ENCODE data around the gene CARMIL1. TPM values are rescaled to one million over a fixed set of nuclear protein-coding genes. Genes with fewer than 3 reads are reported as not detected.
"Not testable (repeated sequence)": the region's sequence is repeated elsewhere in the genome, so short reads cannot be mapped to it uniquely, and the experiment has no call there.

Gene CARMIL1
- total RNA-seq, 1 donor from 2014 or later, result 28.4 TPM

GRCh38 chr6:25277386-25277785, 1.8 kb upstream of the CARMIL1 start:
- DNase-seq (ENCODE audit: low spot score), result no peak

DNA sequence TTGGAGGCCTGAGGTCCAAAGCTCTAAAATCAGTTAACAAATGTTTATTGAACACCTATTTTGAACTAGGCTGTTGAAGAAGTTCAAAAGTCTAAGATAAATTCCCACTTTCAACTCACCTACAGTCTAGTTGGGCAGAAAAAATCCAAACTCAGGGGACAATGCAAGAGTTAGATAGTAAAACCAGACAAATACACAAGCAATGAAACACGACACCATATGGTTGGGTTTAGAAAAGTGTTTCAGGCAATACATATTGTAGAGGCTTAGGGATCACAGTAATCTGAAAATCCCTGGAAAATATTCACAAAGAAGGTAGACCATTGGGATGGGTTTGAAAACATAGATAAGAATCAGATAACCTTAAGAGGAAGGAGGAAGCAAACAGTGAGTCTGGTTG, 1.3 kb upstream of the CARMIL1 start:
- DNase-seq (ENCODE audit: low spot score), result no peak

- no peak for DNase-seq (ENCODE audit: low spot score)
These were observed 787 bp upstream of the CARMIL1 start for GRCh38 chr6:25278261-25278913.

GRCh38 chr6:25279748-25280343, 672 bp downstream of the CARMIL1 start:
- DNase-seq (ENCODE audit: low spot score), result no peak

DNA sequence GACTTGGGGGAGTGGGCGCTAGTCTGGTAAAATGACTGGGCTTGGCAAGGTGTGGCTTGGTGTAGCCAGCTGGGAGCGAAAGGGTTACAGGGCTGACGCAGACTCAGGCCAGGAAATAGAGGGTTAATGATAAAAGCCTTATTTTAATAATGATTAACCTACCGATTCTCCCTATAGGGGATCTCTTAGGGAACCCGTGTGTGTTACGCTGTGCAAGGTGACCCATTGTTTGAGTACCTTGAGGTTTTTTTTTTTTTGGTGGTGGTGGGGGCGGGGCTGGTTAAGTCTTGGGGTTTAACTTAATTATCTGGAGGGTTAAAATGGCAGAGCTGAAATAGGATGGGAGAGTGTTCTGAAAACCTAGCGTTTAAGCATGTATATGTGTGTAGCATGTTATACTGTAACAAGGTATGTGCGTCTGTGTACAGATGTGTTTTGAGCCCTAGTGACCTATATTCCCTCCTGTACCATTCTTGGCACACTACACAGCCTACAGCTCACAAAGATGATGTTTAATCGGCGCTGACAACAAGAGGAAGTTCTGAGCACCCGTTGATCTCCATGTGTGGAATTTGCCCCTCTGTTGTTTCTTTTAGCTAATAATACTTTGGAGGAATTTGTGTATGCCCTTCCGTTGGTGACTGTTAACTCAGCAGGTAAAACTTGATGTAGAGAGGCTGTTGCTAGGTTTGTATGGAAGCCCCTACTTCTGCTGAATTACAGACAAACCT, 1.3 kb downstream of the CARMIL1 start:
- DNase-seq (ENCODE audit: low spot score), result no peak

GRCh38 chr6:25286891-25287290, 7.7 kb downstream of the CARMIL1 start:
- no peak for DNase-seq (ENCODE audit: low spot score)

- DNase-seq (ENCODE audit: low spot score), result no peak
These were observed 8.8 kb downstream of the CARMIL1 start for GRCh38 chr6:25287941-25288340.

GRCh38 chr6:25288518-25288917, 9.3 kb downstream of the CARMIL1 start:
- no peak for DNase-seq (ENCODE audit: low spot score)

DNA sequence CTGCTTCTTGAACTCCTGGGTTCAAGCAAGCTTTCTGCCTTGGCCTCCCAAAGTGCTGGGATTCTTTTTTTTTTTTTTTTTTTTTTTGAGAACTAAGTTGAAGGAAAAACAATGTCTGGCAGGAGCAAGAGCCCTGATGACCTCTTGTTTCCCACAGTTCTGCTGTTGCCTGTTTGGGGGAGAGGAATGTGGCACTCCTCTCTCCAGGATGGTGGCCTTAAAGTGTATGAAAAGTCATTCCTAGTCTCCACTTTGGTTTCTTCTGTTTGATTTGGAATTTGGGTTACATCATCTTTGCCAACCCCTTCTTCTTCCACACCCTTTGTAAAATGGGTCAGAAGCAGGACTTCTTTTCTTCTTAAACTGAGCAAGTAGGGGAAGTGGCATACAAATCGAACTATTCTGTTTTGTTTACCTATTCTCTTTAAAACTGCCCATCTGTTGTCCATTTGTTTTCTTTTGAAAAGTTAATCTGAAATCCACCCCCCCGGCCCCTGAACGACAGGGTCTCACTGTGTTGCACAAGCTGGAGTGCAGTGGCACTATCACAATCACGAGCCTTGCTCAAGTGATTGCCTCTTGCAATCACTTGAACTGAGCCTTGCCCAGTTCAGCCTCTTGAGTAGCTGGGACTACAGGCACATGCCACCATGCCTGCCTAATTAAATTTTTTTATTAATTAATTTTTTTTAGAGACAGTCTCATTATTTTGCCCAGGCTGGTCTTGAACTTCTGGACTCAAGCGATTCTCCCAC, 11.3 kb downstream of the CARMIL1 start:
- DNase-seq (ENCODE audit: low spot score), result no peak

- no peak for DNase-seq (ENCODE audit: low spot score)
These were observed 13.2 kb downstream of the CARMIL1 start for GRCh38 chr6:25292384-25292783.

- no peak for DNase-seq (ENCODE audit: low spot score)
These were observed 16.5 kb downstream of the CARMIL1 start for GRCh38 chr6:25295651-25296050.

DNA sequence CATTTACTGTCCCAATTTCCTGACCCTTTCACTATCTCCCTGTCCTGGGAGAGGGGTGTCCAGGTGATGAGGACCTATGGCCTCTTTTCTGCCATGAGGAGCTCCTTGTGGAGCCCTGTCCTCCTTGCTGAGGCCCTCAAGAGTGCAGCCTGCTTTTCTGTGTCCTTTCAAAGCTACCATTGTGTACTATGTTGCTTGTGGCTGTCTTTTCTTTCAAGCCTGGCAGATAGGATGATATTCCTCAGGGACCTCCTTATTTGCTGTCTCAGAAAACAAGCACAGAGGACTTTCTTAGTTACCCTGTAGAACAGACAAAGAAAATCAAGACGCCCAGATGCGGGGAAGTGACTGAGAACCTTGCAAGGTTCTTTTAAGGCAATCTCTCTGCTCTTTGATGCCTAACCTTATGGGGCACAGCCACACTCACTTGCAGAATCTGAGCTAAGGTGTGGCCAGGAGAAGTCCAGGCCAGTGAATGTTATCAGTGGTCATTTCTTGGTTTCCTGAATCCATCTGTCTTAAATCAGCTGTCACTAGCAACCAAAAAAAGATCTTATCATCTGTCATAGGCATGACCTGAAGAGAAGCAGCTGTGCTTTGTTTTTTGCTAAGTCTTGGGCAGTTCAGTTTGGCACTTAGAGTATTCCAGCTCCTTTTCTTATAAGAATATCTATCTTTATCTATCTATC, 17.2 kb downstream of the CARMIL1 start:
- DNase-seq (ENCODE audit: low spot score), result no peak

GRCh38 chr6:25297039-25297441, 17.9 kb downstream of the CARMIL1 start:
- no peak for DNase-seq (ENCODE audit: low spot score)

- DNase-seq (ENCODE audit: low spot score), result no peak
These were observed 18.8 kb downstream of the CARMIL1 start for GRCh38 chr6:25297823-25298522.

DNA sequence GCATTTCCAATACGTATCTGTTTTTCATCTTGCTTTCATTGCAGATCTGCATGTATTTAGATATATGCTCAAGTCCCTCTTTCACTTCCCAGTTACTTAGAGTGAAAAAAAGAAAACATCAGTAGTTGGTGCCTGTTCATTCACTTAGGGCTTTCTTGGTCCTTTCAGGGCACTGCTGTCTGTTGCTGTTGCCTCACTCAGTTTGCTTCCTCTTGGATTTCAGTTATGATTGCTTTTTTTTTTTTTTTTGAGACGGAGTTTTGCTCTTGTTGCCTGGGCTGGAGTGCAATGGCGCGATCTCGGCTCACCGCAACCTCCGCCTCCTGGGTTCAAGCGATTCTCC, 19.3 kb downstream of the CARMIL1 start:
- DNase-seq (ENCODE audit: low spot score), result not testable (repeated sequence)

DNA sequence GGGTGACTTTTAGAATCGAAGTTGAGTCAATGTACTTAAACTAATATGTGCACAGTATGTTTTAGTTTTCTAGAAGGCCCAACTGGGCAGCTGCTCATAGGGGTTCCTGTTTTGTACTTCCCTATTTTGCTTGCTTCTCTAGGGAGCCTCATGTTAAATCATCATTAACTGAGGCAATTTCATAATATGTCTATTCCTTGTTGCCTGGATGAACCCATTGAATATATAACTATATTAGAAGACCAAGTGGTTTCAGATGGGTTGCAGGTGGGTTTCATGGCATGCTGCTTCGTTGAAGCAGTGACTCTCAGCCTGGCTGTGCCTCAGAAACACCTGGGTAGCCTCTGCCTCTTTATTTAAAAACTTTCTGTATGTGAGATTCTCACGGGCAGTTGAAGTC, 22.2 kb downstream of the CARMIL1 start:
- no peak for DNase-seq (ENCODE audit: low spot score)

GRCh38 chr6:25302151-25302550, 23.0 kb downstream of the CARMIL1 start:
- DNase-seq (ENCODE audit: low spot score), result no peak

- no peak for DNase-seq (ENCODE audit: low spot score)
These were observed 23.5 kb downstream of the CARMIL1 start for GRCh38 chr6:25302677-25303128.

DNA sequence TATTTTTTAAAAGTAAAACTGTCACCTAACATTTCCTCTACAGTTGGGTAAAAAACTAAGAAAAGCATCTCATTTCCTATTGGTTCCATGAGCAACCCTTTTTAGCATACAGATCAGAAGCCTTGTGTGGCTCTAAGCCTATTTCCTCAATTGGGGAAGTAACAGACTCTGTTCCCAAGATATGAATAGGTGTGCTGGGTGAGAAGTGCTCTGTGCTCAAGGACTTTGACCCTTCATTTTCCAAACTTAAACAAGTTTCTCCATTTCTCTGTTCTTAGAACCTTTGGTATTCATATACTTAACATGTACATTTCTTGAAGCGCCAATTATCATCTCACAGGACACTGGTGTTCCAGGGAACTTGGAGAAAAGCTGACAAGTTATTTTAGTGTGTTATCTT, 24.1 kb downstream of the CARMIL1 start:
- DNase-seq (ENCODE audit: low spot score), result no peak

DNA sequence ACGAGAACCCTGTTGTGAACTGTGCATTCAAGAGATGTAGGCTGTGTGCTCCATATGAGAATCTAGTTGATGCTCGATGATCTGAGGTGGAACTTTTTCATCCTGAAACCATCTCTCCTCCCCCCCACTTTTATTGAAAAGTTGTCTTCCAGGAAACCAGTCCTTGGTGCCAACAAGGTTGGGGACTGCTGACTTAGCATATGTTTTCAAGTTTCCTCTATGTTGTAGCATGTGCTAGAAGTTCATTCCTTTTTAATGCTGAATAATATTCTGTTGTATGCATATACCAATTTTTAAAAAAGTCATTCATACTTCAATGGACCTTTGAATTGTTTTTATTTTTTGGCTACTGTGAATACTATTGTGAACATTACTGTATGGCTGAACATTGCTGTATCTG, 27.2 kb downstream of the CARMIL1 start:
- DNase-seq (ENCODE audit: low spot score), result no peak

DNA sequence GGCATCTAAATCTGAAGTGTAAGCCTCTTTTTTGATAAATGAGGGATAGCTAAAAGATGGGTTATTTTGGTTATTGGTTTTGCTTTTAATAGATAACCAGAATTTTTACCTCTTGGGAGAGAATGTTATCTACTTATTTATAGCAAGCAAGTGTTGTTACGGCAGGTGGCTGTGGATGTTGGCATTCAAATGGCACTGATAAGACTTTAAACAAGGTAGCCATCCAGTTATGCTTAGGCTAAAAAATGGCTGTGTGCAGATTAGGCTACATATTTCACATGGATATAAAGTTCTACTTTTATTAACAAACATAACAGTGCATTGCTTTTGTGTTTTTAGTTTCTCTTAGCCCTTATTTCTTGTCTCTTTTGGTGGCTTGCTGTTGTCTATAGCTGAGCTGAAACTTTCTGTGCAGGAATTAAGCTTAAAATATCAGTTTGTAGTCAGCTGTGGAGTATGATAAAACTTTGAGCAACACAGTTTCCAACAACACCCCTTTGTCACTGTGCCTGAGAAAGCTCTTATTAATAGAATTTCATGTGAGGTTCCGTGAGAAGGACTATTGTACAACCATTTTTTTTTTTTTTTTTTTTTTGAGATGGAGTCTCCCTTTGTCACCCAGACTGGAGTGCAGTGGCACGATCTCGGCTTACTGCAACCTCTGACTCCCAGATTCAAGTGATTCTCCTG, 28.8 kb downstream of the CARMIL1 start:
- DNase-seq (ENCODE audit: low spot score), result no peak

Measured in ureter (tissue), 1 donor.